Endothelial cell (in vitro differentiated cells): Measurements from ENCODE around the gene PRKG1. TPM values are rescaled to one million over a fixed set of nuclear protein-coding genes. Genes with fewer than 3 reads are reported as not detected.

ENCODE experiments used
- DNase-seq: peaks from one replicate; pipeline ENCODE4 v3.0.0; 2021; ENCODE audit warnings: low spot score
- H3K27ac Mint-ChIP-seq: one replicate; pipeline ENCODE4 v1.8.0; 2021; ENCODE audit warnings: mixed read lengths, inconsistent platforms; ENCODE audit not compliant: unreplicated experiment
- H3K27me3 Mint-ChIP-seq: one replicate; pipeline ENCODE4 v1.8.0; 2021; ENCODE audit warnings: mild to moderate bottlenecking, moderate library complexity, mixed read lengths, inconsistent platforms; ENCODE audit not compliant: unreplicated experiment
- H3K36me3 Mint-ChIP-seq: one replicate; pipeline ENCODE4 v1.8.0; 2021; ENCODE audit warnings: mild to moderate bottlenecking, low read depth, mixed read lengths, inconsistent platforms; ENCODE audit not compliant: unreplicated experiment
- H3K4me1 Mint-ChIP-seq: one replicate; pipeline ENCODE4 v1.8.0; 2021; ENCODE audit warnings: mild to moderate bottlenecking, mixed read lengths, inconsistent platforms; ENCODE audit not compliant: unreplicated experiment
- H3K4me3 Mint-ChIP-seq: one replicate; pipeline ENCODE4 v1.8.0; 2021; ENCODE audit warnings: mild to moderate bottlenecking, mixed read lengths, inconsistent platforms; ENCODE audit not compliant: unreplicated experiment
- H3K9me3 Mint-ChIP-seq: one replicate; pipeline ENCODE4 v1.8.0; 2021; ENCODE audit warnings: mixed read lengths, inconsistent platforms; ENCODE audit not compliant: unreplicated experiment
- CTCF ChIP-seq: fragments of 200-600 bp; sonication (generic); IDR thresholded peaks from one replicate; pipeline ENCODE4 v1.5.0; 2021; ENCODE audit warnings: antibody characterized with exemption; ENCODE audit not compliant: unreplicated experiment
- total RNA-seq: library from RNA; stranded (reverse); fragmentation: NEBNext Ultra II Directional; extraction: Animal tissue kit (Norgen Biotek cat#: 25700); gene quantifications from one replicate; pipeline ENCODE4 v1.2.1, GENCODE V29; 2021; ENCODE audit not compliant: unreplicated experiment

The PRKG1 gene
- total RNA-seq, 1 donor from 2014 or later, result 10.7 TPM

- DNase-seq, result no peak
- Mint-ChIP-seq H3K9me3 (no peaks in the 10 kb centered on the region), H3K4me1 (peaks cover 3% of the 10 kb centered on the region), H3K4me3 (no peak overlapping the region), H3K27me3 (no peaks in the 10 kb centered on the region), H3K27ac (no peak overlapping the region), H3K36me3 (no peaks in the 10 kb centered on the region)
- no peak for TF ChIP-seq CTCF
Measured at GRCh38 chr10:51669041-51669440, 594.8 kb downstream of the PRKG1 start.

GRCh38 chr10:51672039-51672535 lies 597.8 kb downstream of the PRKG1 start:
- H3K27me3 Mint-ChIP-seq, result no peaks in the 10 kb centered on the region
- H3K9me3 Mint-ChIP-seq, result no peaks in the 10 kb centered on the region
- peaks cover 3% of the 10 kb centered on the region for H3K4me1 Mint-ChIP-seq

GRCh38 chr10:51675088-51675487 lies 600.8 kb downstream of the PRKG1 start:
- TF ChIP-seq CTCF, result no peak
- no peaks in the 10 kb centered on the region for H3K9me3 Mint-ChIP-seq
- no peak overlapping the region for H3K4me3 Mint-ChIP-seq
- no peak for DNase-seq
- no peaks in the 10 kb centered on the region for H3K36me3 Mint-ChIP-seq
- no peak overlapping the region for H3K27ac Mint-ChIP-seq
- no peaks in the 10 kb centered on the region for H3K27me3 Mint-ChIP-seq
- H3K4me1 Mint-ChIP-seq, result no peaks in the 10 kb centered on the region

More at GRCh38 chr10:51672039-51672535, 597.8 kb downstream of the PRKG1 start:
- Mint-ChIP-seq H3K4me3 (no peak overlapping the region), H3K36me3 (no peaks in the 10 kb centered on the region), H3K27ac (no peak overlapping the region)
- no peak for DNase-seq
- no peak for TF ChIP-seq CTCF

GRCh38 chr10:51679841-51680240 lies 605.6 kb downstream of the PRKG1 start:
- no peak overlapping the region for H3K4me3 Mint-ChIP-seq

More at GRCh38 chr10:51679841-51680240, 605.6 kb downstream of the PRKG1 start:
- DNase-seq, result no peak
- H3K9me3 Mint-ChIP-seq, result no peaks in the 10 kb centered on the region
- no peaks in the 10 kb centered on the region for H3K4me1 Mint-ChIP-seq
- no peak overlapping the region for H3K27ac Mint-ChIP-seq
- no peak for TF ChIP-seq CTCF
- no peaks in the 10 kb centered on the region for H3K27me3 Mint-ChIP-seq
- H3K36me3 Mint-ChIP-seq, result no peaks in the 10 kb centered on the region
